HEK293 (cell line): ENCODE results near the gene DAAM1.

Experiments
- CTCF ChIA-PET: fragments of 350-600 bp; formaldehyde crosslinking; extraction: SDS; loops from one replicate; lab custom pipeline; 2021; ENCODE audit warnings: antibody characterized with exemption; lab: Yijun Ruan, JAX
- POLR2A ChIA-PET: fragments of 300-600 bp; formaldehyde crosslinking; extraction: SDS; loops from one replicate; lab custom pipeline; 2020; ENCODE audit warnings: antibody characterized with exemption, inconsistent platforms; lab: Yijun Ruan, JAX
- H3K27ac ChIP-seq: fragments of 200-500 bp; sonication (Bioruptor generic); 2 replicates; pipeline ENCODE4 v1.5.1; 2014; ENCODE audit warnings: low read depth, low read length, control low read depth, inconsistent platforms; ENCODE audit errors: extremely low read depth
- H3K36me3 ChIP-seq, 2 experiments: fragments of 200-500 bp in 1 of 2; sonication (Bioruptor generic) in 1 of 2; 1 replicate in 1 of 2; 2 replicates in 1 of 2; pipeline ENCODE4 v1.5.1; 2014 to 2017; ENCODE audit warnings: inconsistent platforms in 2 of 2, low read length in 2 of 2; ENCODE audit not compliant: control insufficient read depth in 2 of 2, insufficient read depth in 1 of 2
- H3K4me1 ChIP-seq: fragments of 200-500 bp; sonication (Bioruptor generic); 2 replicates; pipeline ENCODE4 v1.5.1; 2014; ENCODE audit warnings: mild to moderate bottlenecking, low read length, inconsistent platforms; ENCODE audit not compliant: control insufficient read depth, insufficient read depth
- H3K4me3 ChIP-seq: 2 replicates; pipeline ENCODE4 v1.5.1; 2011; ENCODE audit warnings: low read depth, mild to moderate bottlenecking, control low read depth, low read length, moderate library complexity
- H3K9me3 ChIP-seq: fragments of 200-500 bp; sonication (Bioruptor generic); 2 replicates; pipeline ENCODE4 v1.5.1; 2014; ENCODE audit warnings: low read depth, low read length, inconsistent platforms; ENCODE audit not compliant: control insufficient read depth, insufficient read depth
- GLI4 ChIP-seq: fragments of 450-650 bp; formaldehyde crosslinking; IDR thresholded peaks from 2 replicates; pipeline ENCODE4 v1.5.1; 2016; ENCODE audit warnings: missing biosample characterization, missing genetic modification characterization
- KLF16 ChIP-seq: fragments of 450-650 bp; formaldehyde crosslinking; IDR thresholded peaks from 2 replicates; pipeline ENCODE4 v1.5.1; 2017; ENCODE audit warnings: missing biosample characterization, missing genetic modification characterization
- SALL2 ChIP-seq: fragments of 450-650 bp; formaldehyde crosslinking; IDR thresholded peaks from 2 replicates; pipeline ENCODE4 v1.5.0; 2017; ENCODE audit warnings: missing biosample characterization, mild to moderate bottlenecking, missing genetic modification characterization, borderline replicate concordance
- ZFP37 ChIP-seq: fragments of 450-650 bp; formaldehyde crosslinking; IDR thresholded peaks from 2 replicates; pipeline ENCODE4 v1.5.1; 2016; ENCODE audit warnings: missing biosample characterization, missing genetic modification characterization
- ZIC2 ChIP-seq: fragments of 450-650 bp; formaldehyde crosslinking; IDR thresholded peaks from 2 replicates; pipeline ENCODE4 v1.5.1; 2016; ENCODE audit warnings: missing biosample characterization, missing genetic modification characterization
- ZNF10 ChIP-seq: fragments of 450-650 bp; formaldehyde crosslinking; IDR thresholded peaks from 2 replicates; pipeline ENCODE4 v1.5.1; 2017; ENCODE audit warnings: missing biosample characterization, missing genetic modification characterization
- ZNF121 ChIP-seq: fragments of 450-650 bp; formaldehyde crosslinking; IDR thresholded peaks from 2 replicates; pipeline ENCODE4 v1.5.1; 2016; ENCODE audit warnings: missing biosample characterization, missing genetic modification characterization
- ZNF155 ChIP-seq: fragments of 450-650 bp; formaldehyde crosslinking; IDR thresholded peaks from 2 replicates; pipeline ENCODE4 v1.5.1; 2016; ENCODE audit warnings: missing biosample characterization, missing genetic modification characterization
- ZNF24 ChIP-seq: fragments of 450-650 bp; formaldehyde crosslinking; IDR thresholded peaks from 2 replicates; pipeline ENCODE4 v1.5.1; 2016; ENCODE audit warnings: missing biosample characterization, missing genetic modification characterization
- ZNF266 ChIP-seq: fragments of 450-650 bp; formaldehyde crosslinking; IDR thresholded peaks from 2 replicates; pipeline ENCODE4 v1.5.1; 2016; ENCODE audit warnings: missing biosample characterization, missing genetic modification characterization, low read depth
- ZNF311 ChIP-seq: fragments of 450-650 bp; formaldehyde crosslinking; IDR thresholded peaks from 2 replicates; pipeline ENCODE4 v1.5.1; 2017; ENCODE audit warnings: missing biosample characterization, missing genetic modification characterization, borderline replicate concordance
- ZNF510 ChIP-seq: fragments of 450-650 bp; formaldehyde crosslinking; IDR thresholded peaks from 2 replicates; pipeline ENCODE4 v1.5.1; 2018; ENCODE audit warnings: mild to moderate bottlenecking, missing genetic modification characterization, missing biosample characterization; ENCODE audit not compliant: insufficient replicate concordance
- ZNF600 ChIP-seq: fragments of 450-650 bp; formaldehyde crosslinking; IDR thresholded peaks from 2 replicates; pipeline ENCODE4 v1.5.1; 2016; ENCODE audit warnings: missing biosample characterization, missing genetic modification characterization
- ZNF701 ChIP-seq: fragments of 450-650 bp; formaldehyde crosslinking; IDR thresholded peaks from 2 replicates; pipeline ENCODE4 v1.5.1; 2016; ENCODE audit warnings: missing biosample characterization, missing genetic modification characterization
- ZNF785 ChIP-seq: fragments of 450-650 bp; formaldehyde crosslinking; IDR thresholded peaks from 2 replicates; pipeline ENCODE4 v1.5.1; 2016; ENCODE audit warnings: missing biosample characterization, missing genetic modification characterization
- TF ChIP-seq, protein P1 (sequence below): fragments of 450-650 bp; formaldehyde crosslinking; IDR thresholded peaks from 2 replicates; pipeline ENCODE4 v1.5.1; 2016; ENCODE audit warnings: missing biosample characterization, missing genetic modification characterization
- TF ChIP-seq, protein P2 (sequence below): fragments of 450-650 bp; formaldehyde crosslinking; IDR thresholded peaks from 2 replicates; pipeline ENCODE4 v1.5.1; 2016; ENCODE audit warnings: missing biosample characterization, missing genetic modification characterization, low read depth
- TF ChIP-seq, protein P3 (sequence below): fragments of 450-650 bp; formaldehyde crosslinking; IDR thresholded peaks from 2 replicates; pipeline ENCODE4 v1.5.1; 2016; ENCODE audit warnings: missing biosample characterization, missing genetic modification characterization
- TF ChIP-seq, protein P4 (sequence below): fragments of 450-650 bp; formaldehyde crosslinking; IDR thresholded peaks from 2 replicates; pipeline ENCODE4 v1.5.1; 2017; ENCODE audit warnings: missing biosample characterization, missing genetic modification characterization
- TF ChIP-seq, protein P5 (sequence below): fragments of 450-650 bp; formaldehyde crosslinking; IDR thresholded peaks from 2 replicates; pipeline ENCODE4 v1.5.1; 2016; ENCODE audit warnings: missing biosample characterization, missing genetic modification characterization
- TF ChIP-seq, protein P6 (sequence below): fragments of 450-650 bp; formaldehyde crosslinking; IDR thresholded peaks from 2 replicates; pipeline ENCODE4 v1.5.1; 2016; ENCODE audit warnings: missing biosample characterization, missing genetic modification characterization, low read depth

DAAM1 gene

DNA sequence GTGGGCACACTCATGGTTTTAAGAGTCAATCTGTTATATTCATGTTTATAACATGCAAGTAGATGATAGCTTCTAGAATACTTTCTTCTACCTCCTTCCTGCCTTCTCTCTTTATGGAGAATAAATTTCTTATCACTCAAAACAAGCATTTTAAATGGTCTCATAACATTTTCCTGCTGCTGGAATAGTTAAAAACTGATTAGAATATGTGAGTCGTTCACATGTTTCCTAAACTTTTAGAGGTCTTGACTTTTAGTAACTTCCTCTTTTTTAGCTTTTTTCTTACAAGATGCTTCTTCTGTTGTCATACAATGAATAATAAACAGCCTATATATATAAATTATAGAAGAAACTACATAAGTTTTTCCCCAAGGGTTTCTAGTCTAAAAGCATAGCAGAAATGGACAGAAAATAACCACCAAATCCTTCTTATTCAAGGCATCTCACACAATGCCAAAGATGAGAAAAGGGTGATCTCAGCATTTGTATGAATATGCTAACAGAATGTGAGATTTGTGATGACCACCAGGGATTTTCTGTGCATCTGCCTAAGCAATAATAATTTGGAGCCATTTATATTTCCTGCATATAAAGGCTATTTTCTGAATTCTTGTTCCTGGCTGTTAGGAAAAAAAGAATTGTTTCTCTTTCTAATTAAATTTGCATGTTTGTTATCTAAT lies 127.8 kb downstream of the DAAM1 start (continued):
- TF ChIP-seq ZNF24 (tag by site-specific recombination) = no peak
- TF ChIP-seq, protein P1, sequence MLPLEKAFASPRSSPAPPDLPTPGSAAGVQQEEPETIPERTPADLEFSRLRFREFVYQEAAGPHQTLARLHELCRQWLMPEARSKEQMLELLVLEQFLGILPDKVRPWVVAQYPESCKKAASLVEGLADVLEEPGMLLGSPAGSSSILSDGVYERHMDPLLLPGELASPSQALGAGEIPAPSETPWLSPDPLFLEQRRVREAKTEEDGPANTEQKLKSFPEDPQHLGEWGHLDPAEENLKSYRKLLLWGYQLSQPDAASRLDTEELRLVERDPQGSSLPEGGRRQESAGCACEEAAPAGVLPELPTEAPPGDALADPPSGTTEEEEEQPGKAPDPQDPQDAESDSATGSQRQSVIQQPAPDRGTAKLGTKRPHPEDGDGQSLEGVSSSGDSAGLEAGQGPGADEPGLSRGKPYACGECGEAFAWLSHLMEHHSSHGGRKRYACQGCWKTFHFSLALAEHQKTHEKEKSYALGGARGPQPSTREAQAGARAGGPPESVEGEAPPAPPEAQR (tag by site-specific recombination) = no peak
- no peak for TF ChIP-seq ZIC2 (tag by site-specific recombination)
- TF ChIP-seq ZNF701 (tag by site-specific recombination) = no peak
- TF ChIP-seq, protein P2, sequence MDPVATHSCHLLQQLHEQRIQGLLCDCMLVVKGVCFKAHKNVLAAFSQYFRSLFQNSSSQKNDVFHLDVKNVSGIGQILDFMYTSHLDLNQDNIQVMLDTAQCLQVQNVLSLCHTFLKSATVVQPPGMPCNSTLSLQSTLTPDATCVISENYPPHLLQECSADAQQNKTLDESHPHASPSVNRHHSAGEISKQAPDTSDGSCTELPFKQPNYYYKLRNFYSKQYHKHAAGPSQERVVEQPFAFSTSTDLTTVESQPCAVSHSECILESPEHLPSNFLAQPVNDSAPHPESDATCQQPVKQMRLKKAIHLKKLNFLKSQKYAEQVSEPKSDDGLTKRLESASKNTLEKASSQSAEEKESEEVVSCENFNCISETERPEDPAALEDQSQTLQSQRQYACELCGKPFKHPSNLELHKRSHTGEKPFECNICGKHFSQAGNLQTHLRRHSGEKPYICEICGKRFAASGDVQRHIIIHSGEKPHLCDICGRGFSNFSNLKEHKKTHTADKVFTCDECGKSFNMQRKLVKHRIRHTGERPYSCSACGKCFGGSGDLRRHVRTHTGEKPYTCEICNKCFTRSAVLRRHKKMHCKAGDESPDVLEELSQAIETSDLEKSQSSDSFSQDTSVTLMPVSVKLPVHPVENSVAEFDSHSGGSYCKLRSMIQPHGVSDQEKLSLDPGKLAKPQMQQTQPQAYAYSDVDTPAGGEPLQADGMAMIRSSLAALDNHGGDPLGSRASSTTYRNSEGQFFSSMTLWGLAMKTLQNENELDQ (tag by site-specific recombination) = no peak
- no peak for TF ChIP-seq GLI4 (tag by site-specific recombination)
- no peak for TF ChIP-seq ZNF266 (tag by site-specific recombination)
- TF ChIP-seq SALL2 (tag by site-specific recombination) = no peak

DNA sequence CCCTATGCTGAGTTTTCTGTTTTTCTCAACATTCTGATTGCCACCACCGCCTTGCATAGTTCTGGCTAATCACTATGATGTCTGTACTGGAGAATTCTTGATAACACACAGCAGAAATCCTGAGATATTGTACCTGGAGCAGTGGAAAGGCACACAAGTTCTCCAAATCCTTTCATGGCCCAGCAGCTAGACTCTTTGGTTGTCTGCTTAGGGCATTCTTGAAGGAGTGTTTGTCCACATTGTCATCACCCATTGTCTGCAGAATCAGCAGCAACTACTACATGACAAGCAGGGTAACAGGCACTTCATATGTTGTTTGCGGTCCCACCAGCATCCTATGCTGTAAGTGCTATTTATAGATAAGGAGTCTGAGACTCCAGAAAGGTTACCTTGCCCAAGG lies 128.9 kb downstream of the DAAM1 start:
- Histone ChIP-seq H3K4me3 (no peak overlapping the region), H3K27ac (no peak overlapping the region), H3K9me3 (no peaks in the 10 kb centered on the region), H3K4me1 (0 out of 2 replicates have a peak, but pooled peaks cover 2% of the 10 kb centered on the region), H3K36me3 (no peaks in the 10 kb centered on the region)
- POLR2A ChIA-PET = no interaction called here
- CTCF ChIA-PET = no interaction called here
- TF ChIP-seq ZNF10 (tag by site-specific recombination) = no peak
- TF ChIP-seq ZNF311 (tag by site-specific recombination) = no peak
- TF ChIP-seq, protein P3, sequence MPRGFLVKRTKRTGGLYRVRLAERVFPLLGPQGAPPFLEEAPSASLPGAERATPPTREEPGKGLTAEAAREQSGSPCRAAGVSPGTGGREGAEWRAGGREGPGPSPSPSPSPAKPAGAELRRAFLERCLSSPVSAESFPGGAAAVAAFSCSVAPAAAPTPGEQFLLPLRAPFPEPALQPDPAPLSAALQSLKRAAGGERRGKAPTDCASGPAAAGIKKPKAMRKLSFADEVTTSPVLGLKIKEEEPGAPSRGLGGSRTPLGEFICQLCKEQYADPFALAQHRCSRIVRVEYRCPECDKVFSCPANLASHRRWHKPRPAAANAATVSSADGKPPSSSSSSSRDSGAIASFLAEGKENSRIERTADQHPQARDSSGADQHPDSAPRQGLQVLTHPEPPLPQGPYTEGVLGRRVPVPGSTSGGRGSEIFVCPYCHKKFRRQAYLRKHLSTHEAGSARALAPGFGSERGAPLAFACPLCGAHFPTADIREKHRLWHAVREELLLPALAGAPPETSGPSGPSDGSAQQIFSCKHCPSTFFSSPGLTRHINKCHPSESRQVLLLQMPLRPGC (tag by site-specific recombination) = no peak
- no peak for TF ChIP-seq KLF16
- TF ChIP-seq, protein P4, sequence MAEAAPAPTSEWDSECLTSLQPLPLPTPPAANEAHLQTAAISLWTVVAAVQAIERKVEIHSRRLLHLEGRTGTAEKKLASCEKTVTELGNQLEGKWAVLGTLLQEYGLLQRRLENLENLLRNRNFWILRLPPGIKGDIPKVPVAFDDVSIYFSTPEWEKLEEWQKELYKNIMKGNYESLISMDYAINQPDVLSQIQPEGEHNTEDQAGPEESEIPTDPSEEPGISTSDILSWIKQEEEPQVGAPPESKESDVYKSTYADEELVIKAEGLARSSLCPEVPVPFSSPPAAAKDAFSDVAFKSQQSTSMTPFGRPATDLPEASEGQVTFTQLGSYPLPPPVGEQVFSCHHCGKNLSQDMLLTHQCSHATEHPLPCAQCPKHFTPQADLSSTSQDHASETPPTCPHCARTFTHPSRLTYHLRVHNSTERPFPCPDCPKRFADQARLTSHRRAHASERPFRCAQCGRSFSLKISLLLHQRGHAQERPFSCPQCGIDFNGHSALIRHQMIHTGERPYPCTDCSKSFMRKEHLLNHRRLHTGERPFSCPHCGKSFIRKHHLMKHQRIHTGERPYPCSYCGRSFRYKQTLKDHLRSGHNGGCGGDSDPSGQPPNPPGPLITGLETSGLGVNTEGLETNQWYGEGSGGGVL (tag by site-specific recombination) = no peak
- no peak for TF ChIP-seq ZFP37 (tag by site-specific recombination)
- TF ChIP-seq ZNF785 (tag by site-specific recombination) = no peak
- TF ChIP-seq ZNF510 = no peak
- no peak for TF ChIP-seq ZNF121 (tag by site-specific recombination)
- TF ChIP-seq, protein P5, sequence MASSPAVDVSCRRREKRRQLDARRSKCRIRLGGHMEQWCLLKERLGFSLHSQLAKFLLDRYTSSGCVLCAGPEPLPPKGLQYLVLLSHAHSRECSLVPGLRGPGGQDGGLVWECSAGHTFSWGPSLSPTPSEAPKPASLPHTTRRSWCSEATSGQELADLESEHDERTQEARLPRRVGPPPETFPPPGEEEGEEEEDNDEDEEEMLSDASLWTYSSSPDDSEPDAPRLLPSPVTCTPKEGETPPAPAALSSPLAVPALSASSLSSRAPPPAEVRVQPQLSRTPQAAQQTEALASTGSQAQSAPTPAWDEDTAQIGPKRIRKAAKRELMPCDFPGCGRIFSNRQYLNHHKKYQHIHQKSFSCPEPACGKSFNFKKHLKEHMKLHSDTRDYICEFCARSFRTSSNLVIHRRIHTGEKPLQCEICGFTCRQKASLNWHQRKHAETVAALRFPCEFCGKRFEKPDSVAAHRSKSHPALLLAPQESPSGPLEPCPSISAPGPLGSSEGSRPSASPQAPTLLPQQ = no peak
- no peak for TF ChIP-seq ZNF155 (tag by site-specific recombination)
- TF ChIP-seq, protein P6, sequence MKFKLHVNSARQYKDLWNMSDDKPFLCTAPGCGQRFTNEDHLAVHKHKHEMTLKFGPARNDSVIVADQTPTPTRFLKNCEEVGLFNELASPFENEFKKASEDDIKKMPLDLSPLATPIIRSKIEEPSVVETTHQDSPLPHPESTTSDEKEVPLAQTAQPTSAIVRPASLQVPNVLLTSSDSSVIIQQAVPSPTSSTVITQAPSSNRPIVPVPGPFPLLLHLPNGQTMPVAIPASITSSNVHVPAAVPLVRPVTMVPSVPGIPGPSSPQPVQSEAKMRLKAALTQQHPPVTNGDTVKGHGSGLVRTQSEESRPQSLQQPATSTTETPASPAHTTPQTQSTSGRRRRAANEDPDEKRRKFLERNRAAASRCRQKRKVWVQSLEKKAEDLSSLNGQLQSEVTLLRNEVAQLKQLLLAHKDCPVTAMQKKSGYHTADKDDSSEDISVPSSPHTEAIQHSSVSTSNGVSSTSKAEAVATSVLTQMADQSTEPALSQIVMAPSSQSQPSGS = no peak
- no peak for TF ChIP-seq ZNF600 (tag by site-specific recombination)
